ENCODE measurements around the gene ISX.

Gene ISX

GRCh38 chr22:35134637-35135036 lies 68.7 kb downstream of the ISX start:
- peaks cover 19% of the 10 kb centered on the region for H3K4me1 ChIP-seq (ENCODE audit: control insufficient read depth, low read depth, low read length)
- no peaks in the 10 kb centered on the region for H3K27me3 ChIP-seq (ENCODE audit: control insufficient read depth, insufficient read depth, low read length)
- H3K4me3 ChIP-seq (ENCODE audit: low read length): no peak overlapping the region
- H3K9ac ChIP-seq (ENCODE audit: low read length): no peak overlapping the region
- H3K36me3 ChIP-seq (ENCODE audit: control insufficient read depth, low read depth, low read length): no peaks in the 10 kb centered on the region
- H3K27ac ChIP-seq (ENCODE audit: low read length): no peak overlapping the region
- H3K9me3 ChIP-seq (ENCODE audit: control insufficient read depth, low read depth, low read length): no peaks in the 10 kb centered on the region

GRCh38 chr22:35135165-35135564 lies 69.2 kb downstream of the ISX start:
- no peaks in the 10 kb centered on the region for H3K36me3 ChIP-seq (ENCODE audit: control insufficient read depth, low read depth, low read length)
- H3K4me3 ChIP-seq (ENCODE audit: low read length): no peak overlapping the region
- no peak overlapping the region for H3K9ac ChIP-seq (ENCODE audit: low read length)
- no peak overlapping the region for H3K27ac ChIP-seq (ENCODE audit: low read length)
- peaks cover 19% of the 10 kb centered on the region for H3K4me1 ChIP-seq (ENCODE audit: control insufficient read depth, low read depth, low read length)
- no peaks in the 10 kb centered on the region for H3K9me3 ChIP-seq (ENCODE audit: control insufficient read depth, low read depth, low read length)
- H3K27me3 ChIP-seq (ENCODE audit: control insufficient read depth, insufficient read depth, low read length): no peaks in the 10 kb centered on the region

Measured in iPS-18a (cell line).